ENCODE data around the gene INHA. TPM values are rescaled to one million over a fixed set of nuclear protein-coding genes. Genes with fewer than 3 reads are reported as not detected.

INHA gene
- total RNA-seq, 1 experiment from 2014 or later: 0.80 TPM

GRCh38 chr2:219553463-219553963 is 18.6 kb upstream of the INHA start:
- Mint-ChIP-seq H3K4me3 (ENCODE audit: low read depth, unreplicated experiment) (no peak overlapping the region), H3K9me3 (ENCODE audit: low read depth, unreplicated experiment) (no peaks in the 10 kb centered on the region), H3K27me3 (ENCODE audit: unreplicated experiment) (no peaks in the 10 kb centered on the region), H3K4me1 (ENCODE audit: low read depth, unreplicated experiment) (no peaks in the 10 kb centered on the region), H3K36me3 (ENCODE audit: insufficient read depth, unreplicated experiment) (peaks cover 27% of the 10 kb centered on the region), H3K27ac (ENCODE audit: unreplicated experiment) (no peak overlapping the region)
- no peak for TF ChIP-seq CTCF (IDR thresholded peaks at IDR 0.05; ENCODE audit: unreplicated experiment)
- no peak for DNase-seq
- CTCF ChIA-PET: no interaction called here
- intact Hi-C loops (cut with micrococcal nuclease; ENCODE audit: unreplicated experiment): no loop called here
- BruUV-seq (replicated peaks): no TSS peak

GRCh38 chr2:219554350-219554749 is 17.8 kb upstream of the INHA start:
- H3K4me1 Mint-ChIP-seq (ENCODE audit: low read depth, unreplicated experiment): no peaks in the 10 kb centered on the region
- no peak overlapping the region for H3K4me3 Mint-ChIP-seq (ENCODE audit: low read depth, unreplicated experiment)
- CTCF ChIA-PET: no interaction called here
- no peaks in the 10 kb centered on the region for H3K27me3 Mint-ChIP-seq (ENCODE audit: unreplicated experiment)
- H3K36me3 Mint-ChIP-seq (ENCODE audit: insufficient read depth, unreplicated experiment): peaks cover 27% of the 10 kb centered on the region
- no peaks in the 10 kb centered on the region for H3K9me3 Mint-ChIP-seq (ENCODE audit: low read depth, unreplicated experiment)
- H3K27ac Mint-ChIP-seq (ENCODE audit: unreplicated experiment): no peak overlapping the region
- no peak for TF ChIP-seq CTCF (IDR thresholded peaks at IDR 0.05; ENCODE audit: unreplicated experiment)
- no peak for DNase-seq
- intact Hi-C loops (cut with micrococcal nuclease; ENCODE audit: unreplicated experiment): no loop called here
- no TSS peak for BruUV-seq (replicated peaks)

GRCh38 chr2:219555956-219556355 is 16.2 kb upstream of the INHA start:
- CTCF ChIA-PET: no interaction called here
- TF ChIP-seq CTCF (IDR thresholded peaks at IDR 0.05; ENCODE audit: unreplicated experiment): no peak
- Mint-ChIP-seq H3K36me3 (ENCODE audit: insufficient read depth, unreplicated experiment) (peaks cover 27% of the 10 kb centered on the region), H3K4me3 (ENCODE audit: low read depth, unreplicated experiment) (no peak overlapping the region), H3K27me3 (ENCODE audit: unreplicated experiment) (no peaks in the 10 kb centered on the region), H3K27ac (ENCODE audit: unreplicated experiment) (no peak overlapping the region), H3K4me1 (ENCODE audit: low read depth, unreplicated experiment) (no peaks in the 10 kb centered on the region), H3K9me3 (ENCODE audit: low read depth, unreplicated experiment) (no peaks in the 10 kb centered on the region)
- DNase-seq: no peak
- BruUV-seq (replicated peaks): no TSS peak
- intact Hi-C loops (cut with micrococcal nuclease; ENCODE audit: unreplicated experiment): no loop called here

GRCh38 chr2:219556413-219556812 is 15.7 kb upstream of the INHA start:
- no peak for DNase-seq
- CTCF ChIA-PET: no interaction called here
- no peak overlapping the region for H3K4me3 Mint-ChIP-seq (ENCODE audit: low read depth, unreplicated experiment)
- intact Hi-C loops (cut with micrococcal nuclease; ENCODE audit: unreplicated experiment): no loop called here
- peaks cover 25% of the 10 kb centered on the region for H3K36me3 Mint-ChIP-seq (ENCODE audit: insufficient read depth, unreplicated experiment)
- BruUV-seq (replicated peaks): no TSS peak
- no peaks in the 10 kb centered on the region for H3K4me1 Mint-ChIP-seq (ENCODE audit: low read depth, unreplicated experiment)
- H3K9me3 Mint-ChIP-seq (ENCODE audit: low read depth, unreplicated experiment): no peaks in the 10 kb centered on the region
- no peak for TF ChIP-seq CTCF (IDR thresholded peaks at IDR 0.05; ENCODE audit: unreplicated experiment)
- H3K27me3 Mint-ChIP-seq (ENCODE audit: unreplicated experiment): no peaks in the 10 kb centered on the region
- H3K27ac Mint-ChIP-seq (ENCODE audit: unreplicated experiment): no peak overlapping the region
